ENCODE measurements around the gene PLXNA3.

The PLXNA3 gene

GRCh38 chrX:154420402-154420756 lies 37.7 kb upstream of the PLXNA3 start:
- no peak overlapping the region for H2AFZ ChIP-seq (ENCODE audit: low read length)
- H3K36me3 ChIP-seq (replicated peaks; ENCODE audit: insufficient read depth, low read length): no peaks in the 10 kb centered on the region
- no peak overlapping the region for H3K4me2 ChIP-seq (ENCODE audit: low read depth, low read length)
- no peaks in the 10 kb centered on the region for H3K4me1 ChIP-seq (ENCODE audit: low read length)
- no peaks in the 10 kb centered on the region for H4K20me1 ChIP-seq (ENCODE audit: insufficient read depth, low read length)
- TF ChIP-seq CTCF (IDR thresholded peaks at IDR 0.05; ENCODE audit: low read length) (no peak), EZH2phosphoT487 (IDR thresholded peaks at IDR 0.05; ENCODE audit: low read length) (no peak), EZH2 (optimal IDR thresholded peaks at IDR 0.05; ENCODE audit: low read depth, low read length) (no peak)
- H3K27ac ChIP-seq (ENCODE audit: low read length): no peak overlapping the region
- H3K9me3 ChIP-seq (replicated peaks; ENCODE audit: insufficient read depth, low read length): no peaks in the 10 kb centered on the region
- H3K9ac ChIP-seq (ENCODE audit: low read length): no peak overlapping the region
- no peak for DNase-seq
- no peaks in the 10 kb centered on the region for H3F3A ChIP-seq (ENCODE audit: insufficient read depth, low read length)
- no peaks in the 10 kb centered on the region for H3K27me3 ChIP-seq (replicated peaks; ENCODE audit: insufficient read depth, low read length)
- H3K9me2 ChIP-seq (replicated peaks; ENCODE audit: insufficient read depth, low read length): no peaks in the 10 kb centered on the region
- H3K79me2 ChIP-seq (ENCODE audit: low read length): no peaks in the 10 kb centered on the region
- no peak overlapping the region for H3K4me3 ChIP-seq (ENCODE audit: low read length)

GRCh38 chrX:154426916-154427770 lies 30.9 kb upstream of the PLXNA3 start:
- TF ChIP-seq EZH2 (optimal IDR thresholded peaks at IDR 0.05; ENCODE audit: low read depth, low read length) (no peak), CTCF (IDR thresholded peaks at IDR 0.05; ENCODE audit: low read length) (no peak)
- H3K4me3 ChIP-seq (ENCODE audit: low read length): no peak overlapping the region
- no peak overlapping the region for H3K4me2 ChIP-seq (ENCODE audit: low read depth, low read length)
- no peaks in the 10 kb centered on the region for H3K9me3 ChIP-seq (replicated peaks; ENCODE audit: insufficient read depth, low read length)
- H3K4me1 ChIP-seq (ENCODE audit: low read length): no peaks in the 10 kb centered on the region
- no peak overlapping the region for H3K27ac ChIP-seq (ENCODE audit: low read length)
- H3K36me3 ChIP-seq (replicated peaks; ENCODE audit: insufficient read depth, low read length): no peaks in the 10 kb centered on the region
- peaks cover 24% of the 10 kb centered on the region for H3K79me2 ChIP-seq (ENCODE audit: low read length)
- no peaks in the 10 kb centered on the region for H3K27me3 ChIP-seq (replicated peaks; ENCODE audit: insufficient read depth, low read length)
- no peak overlapping the region for H2AFZ ChIP-seq (ENCODE audit: low read length)
- H3K9ac ChIP-seq (ENCODE audit: low read length): no peak overlapping the region
- no peaks in the 10 kb centered on the region for H3F3A ChIP-seq (ENCODE audit: insufficient read depth, low read length)
- H3K9me2 ChIP-seq (replicated peaks; ENCODE audit: insufficient read depth, low read length): no peaks in the 10 kb centered on the region
- DNase-seq: no peak
- H4K20me1 ChIP-seq (ENCODE audit: insufficient read depth, low read length): no peaks in the 10 kb centered on the region

DNA sequence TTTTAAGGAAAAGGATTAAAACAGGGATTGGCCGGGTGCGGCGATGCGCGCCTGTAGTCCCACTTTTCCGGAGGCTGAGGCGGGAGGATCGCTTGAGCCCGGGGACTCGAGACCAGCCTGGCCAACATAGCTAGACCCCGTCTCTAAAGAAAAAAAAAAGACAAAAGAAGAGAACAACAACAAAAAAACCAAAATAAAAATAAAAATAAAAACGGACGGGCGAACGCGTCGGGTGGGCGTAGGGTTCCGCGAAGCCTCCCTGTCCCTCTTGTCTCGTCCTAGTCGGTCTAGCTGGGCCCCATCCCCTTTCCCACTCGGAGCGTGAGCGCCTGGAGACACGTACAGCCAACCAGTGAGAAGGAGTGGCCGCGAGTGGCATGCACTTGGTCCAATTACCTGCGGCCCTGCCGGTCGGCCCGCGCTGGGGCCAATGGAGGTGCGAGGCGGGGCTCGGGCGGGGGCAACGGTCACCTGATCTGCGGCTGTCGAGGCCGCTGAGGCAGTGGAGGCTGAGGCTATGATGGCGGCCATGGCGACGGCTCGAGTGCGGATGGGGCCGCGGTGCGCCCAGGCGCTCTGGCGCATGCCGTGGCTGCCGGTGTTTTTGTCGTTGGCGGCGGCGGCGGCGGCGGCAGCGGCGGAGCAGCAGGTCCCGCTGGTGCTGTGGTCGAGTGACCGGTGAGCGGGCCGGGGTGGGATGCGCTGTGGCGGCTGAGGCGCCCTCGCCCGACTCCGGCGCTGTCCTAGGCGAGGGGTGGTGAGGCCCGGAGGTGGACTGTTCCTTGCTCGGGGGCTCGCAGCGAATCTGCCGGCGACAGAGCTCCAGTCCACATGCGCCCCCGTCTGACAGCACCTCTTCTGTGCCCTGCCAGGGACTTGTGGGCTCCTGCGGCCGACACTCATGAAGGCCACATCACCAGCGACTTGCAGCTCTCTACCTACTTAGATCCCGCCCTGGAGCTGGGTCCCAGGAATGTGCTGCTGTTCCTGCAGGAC lies 29.6 kb upstream of the PLXNA3 start, which contains the start of gene ATP6AP1:
ATP6AP1 (plus strand) TSS at position 502 of the 996 bp plus-strand sequence; CDS start at position 518, 16 bp downstream.
- peak within 1 kb of the TSS; percentile 73 for H3K4me3 ChIP-seq (ENCODE audit: low read length)
- H3K9me2 ChIP-seq (replicated peaks; ENCODE audit: insufficient read depth, low read length): no peaks in the 10 kb centered on the region
- H3K4me1 ChIP-seq (ENCODE audit: low read length): no peaks in the 10 kb centered on the region
- H3F3A ChIP-seq (ENCODE audit: insufficient read depth, low read length): no peaks in the 10 kb centered on the region
- DNase-seq: peak; percentile 85
- peaks cover 24% of the 10 kb centered on the region for H3K79me2 ChIP-seq (ENCODE audit: low read length)
- no peaks in the 10 kb centered on the region for H3K36me3 ChIP-seq (replicated peaks; ENCODE audit: insufficient read depth, low read length)
- H3K4me2 ChIP-seq (ENCODE audit: low read depth, low read length): peak within 1 kb of the TSS; percentile 91
- H3K9me3 ChIP-seq (replicated peaks; ENCODE audit: insufficient read depth, low read length): no peaks in the 10 kb centered on the region
- no peak within 1 kb of the TSS; the same call in 1 of the 2 replicates for H3K27ac ChIP-seq (ENCODE audit: low read length)
- H3K9ac ChIP-seq (ENCODE audit: low read length): peak within 1 kb of the TSS; percentile 66; the same call in 1 of the 2 replicates
- H2AFZ ChIP-seq (ENCODE audit: low read length): peak within 1 kb of the TSS; percentile 67; the same call in 1 of the 2 replicates
- TF ChIP-seq EZH2phosphoT487 (IDR thresholded peaks at IDR 0.05; ENCODE audit: low read length) (no peak), CTCF (IDR thresholded peaks at IDR 0.05; ENCODE audit: low read length) (peak; percentile 10; the same call in 1 of the 2 replicates)
- no peaks in the 10 kb centered on the region for H3K27me3 ChIP-seq (replicated peaks; ENCODE audit: insufficient read depth, low read length)
- H4K20me1 ChIP-seq (ENCODE audit: insufficient read depth, low read length): no peaks in the 10 kb centered on the region
